A549 (cell line): ENCODE data around the gene RPLP2.

Source experiments
- EHMT2 ChIP-seq: fragments of 200-600 bp; sonication (generic); IDR thresholded peaks from 2 replicates; pipeline ENCODE4 v1.6.1; 2016; ENCODE audit warnings: antibody characterized with exemption, low read depth, mild to moderate bottlenecking, moderate library complexity
- EP300 ChIP-seq, 2 experiments: fragments of >200 bp; sonication (Bioruptor Twin); formaldehyde crosslinking; IDR thresholded peaks; 2 replicates in 1 of 2; 3 replicates in 1 of 2; pipeline ENCODE4 v1.6.1; 2016 to 2017
- KDM5A ChIP-seq: fragments of 200-600 bp; sonication (generic); IDR thresholded peaks from 2 replicates; pipeline ENCODE4 v1.6.1; 2016; ENCODE audit warnings: antibody characterized with exemption, mild to moderate bottlenecking
- MYC ChIP-seq: IDR thresholded peaks from 2 replicates; pipeline ENCODE4 v1.6.1; 2012; ENCODE audit warnings: mild to moderate bottlenecking, inconsistent platforms, low read length, improper control_type of control experiment, borderline replicate concordance
- POLR2A ChIP-seq: IDR thresholded peaks from 2 replicates; pipeline ENCODE4 v1.6.1; 2012; ENCODE audit warnings: mild to moderate bottlenecking, low read length
- RFX5 ChIP-seq: fragments of 450-650 bp; IDR thresholded peaks from 2 replicates; pipeline ENCODE4 v1.7.1; 2014; ENCODE audit warnings: antibody characterized with exemption, mild to moderate bottlenecking, moderate library complexity
- TF ChIP-seq, protein P1 (sequence below): fragments of >200 bp; sonication (Bioruptor Twin); formaldehyde crosslinking; IDR thresholded peaks from 3 replicates; pipeline ENCODE4 v1.5.1; 2016
- TF ChIP-seq, protein P2 (sequence below): IDR thresholded peaks from 2 replicates; pipeline ENCODE4 v1.6.1; 2012

- TF ChIP-seq POLR2A (no peak), KDM5A (no peak), RFX5 (no peak), EP300 (IDR thresholded peaks at IDR 0.05) (no peak), EHMT2 (no peak), MYC (no peak)
- TF ChIP-seq, protein P1, sequence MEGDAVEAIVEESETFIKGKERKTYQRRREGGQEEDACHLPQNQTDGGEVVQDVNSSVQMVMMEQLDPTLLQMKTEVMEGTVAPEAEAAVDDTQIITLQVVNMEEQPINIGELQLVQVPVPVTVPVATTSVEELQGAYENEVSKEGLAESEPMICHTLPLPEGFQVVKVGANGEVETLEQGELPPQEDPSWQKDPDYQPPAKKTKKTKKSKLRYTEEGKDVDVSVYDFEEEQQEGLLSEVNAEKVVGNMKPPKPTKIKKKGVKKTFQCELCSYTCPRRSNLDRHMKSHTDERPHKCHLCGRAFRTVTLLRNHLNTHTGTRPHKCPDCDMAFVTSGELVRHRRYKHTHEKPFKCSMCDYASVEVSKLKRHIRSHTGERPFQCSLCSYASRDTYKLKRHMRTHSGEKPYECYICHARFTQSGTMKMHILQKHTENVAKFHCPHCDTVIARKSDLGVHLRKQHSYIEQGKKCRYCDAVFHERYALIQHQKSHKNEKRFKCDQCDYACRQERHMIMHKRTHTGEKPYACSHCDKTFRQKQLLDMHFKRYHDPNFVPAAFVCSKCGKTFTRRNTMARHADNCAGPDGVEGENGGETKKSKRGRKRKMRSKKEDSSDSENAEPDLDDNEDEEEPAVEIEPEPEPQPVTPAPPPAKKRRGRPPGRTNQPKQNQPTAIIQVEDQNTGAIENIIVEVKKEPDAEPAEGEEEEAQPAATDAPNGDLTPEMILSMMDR, result no peak
- TF ChIP-seq, protein P2, sequence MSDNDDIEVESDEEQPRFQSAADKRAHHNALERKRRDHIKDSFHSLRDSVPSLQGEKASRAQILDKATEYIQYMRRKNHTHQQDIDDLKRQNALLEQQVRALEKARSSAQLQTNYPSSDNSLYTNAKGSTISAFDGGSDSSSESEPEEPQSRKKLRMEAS, result no peak
Observed at GRCh38 chr11:796565-797295, 13.0 kb upstream of the RPLP2 start.
